Measurements from ENCODE around the gene RNF186.
"Not testable (repeated sequence)": the region's sequence is repeated elsewhere in the genome, so short reads cannot be mapped to it uniquely, and the experiment has no call there.

Gene RNF186

GRCh38 chr1:19814681-19815503 lies at the start of gene RNF186:
RNF186 (minus strand) TSS chr1:19815283; CDS start chr1:19815101, 182 bp downstream.
- peak; percentile 66 for DNase-seq

- DNase-seq = no peak
These were observed 49.6 kb upstream of the RNF186 start for GRCh38 chr1:19864570-19865160.

GRCh38 chr1:19862944-19863343 lies 47.9 kb upstream of the RNF186 start:
- no peak for DNase-seq

- no peak for DNase-seq
These were observed 46.9 kb upstream of the RNF186 start for GRCh38 chr1:19861842-19862530.

- DNase-seq = peak; percentile 13
These were observed 46.0 kb upstream of the RNF186 start for GRCh38 chr1:19861034-19861433.

- no peak for DNase-seq
These were observed 45.3 kb upstream of the RNF186 start for GRCh38 chr1:19860418-19860817.

- no peak for DNase-seq
These were observed 44.8 kb upstream of the RNF186 start for GRCh38 chr1:19859876-19860275.

GRCh38 chr1:19858893-19859292 lies 43.8 kb upstream of the RNF186 start:
- no peak for DNase-seq

GRCh38 chr1:19854866-19855265 lies 39.8 kb upstream of the RNF186 start:
- no peak for DNase-seq

GRCh38 chr1:19852036-19852435 lies 37.0 kb upstream of the RNF186 start:
- DNase-seq = no peak

- DNase-seq = no peak
These were observed 35.1 kb upstream of the RNF186 start for GRCh38 chr1:19850214-19850613.

- not testable (repeated sequence) for DNase-seq
These were observed 34.2 kb upstream of the RNF186 start for GRCh38 chr1:19849307-19849706.

- not testable (repeated sequence) for DNase-seq
These were observed 32.3 kb upstream of the RNF186 start for GRCh38 chr1:19847334-19847733.

- no peak for DNase-seq
These were observed 31.3 kb upstream of the RNF186 start for GRCh38 chr1:19846338-19846737.

- DNase-seq = no peak
These were observed 30.5 kb upstream of the RNF186 start for GRCh38 chr1:19845555-19845954.

- no peak for DNase-seq
These were observed 29.8 kb upstream of the RNF186 start for GRCh38 chr1:19844731-19845495.

GRCh38 chr1:19840228-19840627 lies 25.1 kb upstream of the RNF186 start:
- DNase-seq = no peak

GRCh38 chr1:19837866-19838265 lies 22.8 kb upstream of the RNF186 start:
- DNase-seq = no peak

GRCh38 chr1:19835578-19835977 lies 20.5 kb upstream of the RNF186 start:
- DNase-seq = no peak

- no peak for DNase-seq
These were observed 16.4 kb upstream of the RNF186 start for GRCh38 chr1:19831441-19831840.

GRCh38 chr1:19828546-19828945 lies 13.5 kb upstream of the RNF186 start:
- DNase-seq = no peak

- no peak for DNase-seq
These were observed 10.2 kb upstream of the RNF186 start for GRCh38 chr1:19825298-19825697.

- DNase-seq = no peak
These were observed 9.5 kb upstream of the RNF186 start for GRCh38 chr1:19824541-19824940.

All from NCI-H526 treated with DMSO at 0.1 percent for 48 hours (cell line).